Muscle of arm (tissue), 12 donors: ENCODE measurements around the gene UPF2. TPM values are rescaled to one million over a fixed set of nuclear protein-coding genes. Genes with fewer than 3 reads are reported as not detected.
"Not testable (repeated sequence)": the region's sequence is repeated elsewhere in the genome, so short reads cannot be mapped to it uniquely, and the experiment has no call there.

ENCODE experiments used
- DNase-seq: peaks from one replicate; pipeline ENCODE4 v3.0.0-alpha.2; 2013
- polyA plus RNA-seq, 12 donors: library from polyadenylated mRNA; unstranded; fragments of 120-200 nt; gene quantifications; one replicate each; pipeline ENCODE4 v1.2.1, GENCODE V29; 2013; ENCODE audit not compliant: insufficient read length in 12 of 12

Gene UPF2
- polyA plus RNA-seq, 12 donors = 20.4 to 80.5 (median 24.0) TPM

GRCh38 chr10:11982253-11982652 lies 60.4 kb downstream of the UPF2 start:
- no peak for DNase-seq

- DNase-seq = no peak
Observed at GRCh38 chr10:11975795-11976194, 66.8 kb downstream of the UPF2 start.

GRCh38 chr10:11972523-11972922 lies 70.1 kb downstream of the UPF2 start:
- DNase-seq = not testable (repeated sequence)

GRCh38 chr10:11962176-11962575 lies 80.4 kb downstream of the UPF2 start:
- no peak for DNase-seq

- no peak for DNase-seq
Observed at GRCh38 chr10:11961771-11962170, 80.8 kb downstream of the UPF2 start.

- no peak for DNase-seq
Observed at GRCh38 chr10:11959966-11960365, 82.6 kb downstream of the UPF2 start.

- no peak for DNase-seq
Observed at GRCh38 chr10:11958956-11959355, 83.7 kb downstream of the UPF2 start.

- DNase-seq = no peak
Observed at GRCh38 chr10:11951695-11952094, 90.9 kb downstream of the UPF2 start.

GRCh38 chr10:11950325-11951018 lies 92.1 kb downstream of the UPF2 start:
- DNase-seq = no peak

GRCh38 chr10:11949152-11949551 lies 93.5 kb downstream of the UPF2 start:
- no peak for DNase-seq

GRCh38 chr10:11946652-11947051 lies 96.0 kb downstream of the UPF2 start:
- DNase-seq = no peak

- DNase-seq = no peak
Observed at GRCh38 chr10:11936389-11937152, 106.0 kb downstream of the UPF2 start.

- DNase-seq = no peak
Observed at GRCh38 chr10:11934262-11934661, 108.3 kb downstream of the UPF2 start.

GRCh38 chr10:11933577-11934223 lies 108.9 kb downstream of the UPF2 start:
- no peak for DNase-seq

GRCh38 chr10:11931038-11931437 lies 111.6 kb downstream of the UPF2 start:
- DNase-seq = no peak

GRCh38 chr10:11930312-11930978 lies 112.2 kb downstream of the UPF2 start:
- no peak for DNase-seq

GRCh38 chr10:11927746-11928145 lies 114.9 kb downstream of the UPF2 start:
- no peak for DNase-seq

- DNase-seq = no peak
Observed at GRCh38 chr10:11921800-11922392, 120.7 kb downstream of the UPF2 start.

- DNase-seq = no peak
Observed at GRCh38 chr10:11919271-11919670, 123.3 kb downstream of the UPF2 start.

- no peak for DNase-seq
Observed at GRCh38 chr10:11918384-11918783, 124.2 kb downstream of the UPF2 start.

GRCh38 chr10:11913079-11913641 lies 129.4 kb downstream of the UPF2 start:
- no peak for DNase-seq

GRCh38 chr10:11910102-11910501 lies 132.5 kb downstream of the UPF2 start:
- DNase-seq = no peak
